ENCODE measurements around the gene SUCNR1. TPM values are rescaled to one million over a fixed set of nuclear protein-coding genes. Genes with fewer than 3 reads are reported as not detected.
"Not testable (repeated sequence)": the region's sequence is repeated elsewhere in the genome, so short reads cannot be mapped to it uniquely, and the experiment has no call there.

The SUCNR1 gene
- total RNA-seq = not detected

GRCh38 chr3:151873398-151873797, at the start of gene SUCNR1:
SUCNR1 (plus strand) TSS chr3:151873643; CDS start chr3:151879893, 6,250 bp downstream.
- no peak for DNase-seq
- peaks cover 5% of the 10 kb centered on the region for H3K27me3 Mint-ChIP-seq (ENCODE audit: low read depth)

GRCh38 chr3:151827816-151828215, 45.6 kb upstream of the SUCNR1 start:
- H3K27me3 Mint-ChIP-seq (ENCODE audit: low read depth) = peaks cover 16% of the 10 kb centered on the region
- DNase-seq = no peak
- H3K4me3 Mint-ChIP-seq = no peak overlapping the region
- H3K4me1 Mint-ChIP-seq (ENCODE audit: low read depth) = no peaks in the 10 kb centered on the region
- ATAC-seq = no peak
- no peaks in the 10 kb centered on the region for H3K36me3 Mint-ChIP-seq (ENCODE audit: insufficient read depth)
- H3K9me3 Mint-ChIP-seq = no peaks in the 10 kb centered on the region

More at GRCh38 chr3:151873398-151873797, at the start of gene SUCNR1:
- Mint-ChIP-seq H3K9me3 (no peaks in the 10 kb centered on the region), H3K4me3 (no peak within 1 kb of the TSS), H3K4me1 (ENCODE audit: low read depth) (peaks cover 10% of the 10 kb centered on the region), H3K36me3 (ENCODE audit: insufficient read depth) (no peaks in the 10 kb centered on the region)
- ATAC-seq = no peak

GRCh38 chr3:151835751-151836525, 37.5 kb upstream of the SUCNR1 start:
- Mint-ChIP-seq H3K4me1 (ENCODE audit: low read depth) (no peaks in the 10 kb centered on the region), H3K27me3 (ENCODE audit: low read depth) (peaks cover 9% of the 10 kb centered on the region), H3K9me3 (no peaks in the 10 kb centered on the region), H3K36me3 (ENCODE audit: insufficient read depth) (no peaks in the 10 kb centered on the region), H3K4me3 (no peak overlapping the region)
- ATAC-seq (no peak), DNase-seq (no peak)

- DNase-seq (no peak), ATAC-seq (no peak)
- Mint-ChIP-seq H3K36me3 (ENCODE audit: insufficient read depth) (no peaks in the 10 kb centered on the region), H3K27me3 (ENCODE audit: low read depth) (peaks cover 11% of the 10 kb centered on the region), H3K4me1 (ENCODE audit: low read depth) (no peaks in the 10 kb centered on the region), H3K4me3 (no peak overlapping the region), H3K9me3 (no peaks in the 10 kb centered on the region)
Measured at GRCh38 chr3:151837057-151837456, 36.4 kb upstream of the SUCNR1 start.

GRCh38 chr3:151838574-151839312, 34.7 kb upstream of the SUCNR1 start:
- DNase-seq = no peak
- no peaks in the 10 kb centered on the region for H3K9me3 Mint-ChIP-seq
- no peak overlapping the region for H3K4me3 Mint-ChIP-seq
- no peaks in the 10 kb centered on the region for H3K36me3 Mint-ChIP-seq (ENCODE audit: insufficient read depth)
- no peaks in the 10 kb centered on the region for H3K4me1 Mint-ChIP-seq (ENCODE audit: low read depth)
- H3K27me3 Mint-ChIP-seq (ENCODE audit: low read depth) = peaks cover 7% of the 10 kb centered on the region
- peak in 1 of 2 donors; percentile 62 for ATAC-seq

- Mint-ChIP-seq H3K4me1 (ENCODE audit: low read depth) (no peaks in the 10 kb centered on the region), H3K27me3 (ENCODE audit: low read depth) (peaks cover 7% of the 10 kb centered on the region), H3K4me3 (no peak overlapping the region), H3K36me3 (ENCODE audit: insufficient read depth) (no peaks in the 10 kb centered on the region), H3K9me3 (no peaks in the 10 kb centered on the region)
- DNase-seq (no peak), ATAC-seq (no peak)
Measured at GRCh38 chr3:151839313-151839631, 34.2 kb upstream of the SUCNR1 start.

- Mint-ChIP-seq H3K4me3 (no peak overlapping the region), H3K9me3 (no peaks in the 10 kb centered on the region), H3K4me1 (ENCODE audit: low read depth) (no peaks in the 10 kb centered on the region), H3K27me3 (ENCODE audit: low read depth) (peaks cover 7% of the 10 kb centered on the region), H3K36me3 (ENCODE audit: insufficient read depth) (no peaks in the 10 kb centered on the region)
- no peak for ATAC-seq
- no peak for DNase-seq
Measured at GRCh38 chr3:151841801-151842200, 31.6 kb upstream of the SUCNR1 start.

GRCh38 chr3:151843275-151843674, 30.2 kb upstream of the SUCNR1 start:
- H3K36me3 Mint-ChIP-seq (ENCODE audit: insufficient read depth) = no peaks in the 10 kb centered on the region
- ATAC-seq (no peak), DNase-seq (no peak)
- no peaks in the 10 kb centered on the region for H3K9me3 Mint-ChIP-seq
- H3K4me1 Mint-ChIP-seq (ENCODE audit: low read depth) = no peaks in the 10 kb centered on the region
- H3K4me3 Mint-ChIP-seq = no peak overlapping the region
- peaks cover 4% of the 10 kb centered on the region for H3K27me3 Mint-ChIP-seq (ENCODE audit: low read depth)

GRCh38 chr3:151845306-151845905, 28.0 kb upstream of the SUCNR1 start:
- peaks cover 8% of the 10 kb centered on the region for H3K27me3 Mint-ChIP-seq (ENCODE audit: low read depth)

GRCh38 chr3:151850065-151850464, 23.4 kb upstream of the SUCNR1 start:
- peaks cover 11% of the 10 kb centered on the region for H3K27me3 Mint-ChIP-seq (ENCODE audit: low read depth)
- DNase-seq; ATAC-seq; H3K4me3 Mint-ChIP-seq; H3K4me1 Mint-ChIP-seq (ENCODE audit: low read depth); H3K36me3 Mint-ChIP-seq (ENCODE audit: insufficient read depth): not testable (repeated sequence)
- peaks cover 23% of the 10 kb centered on the region for H3K9me3 Mint-ChIP-seq

More at GRCh38 chr3:151845306-151845905, 28.0 kb upstream of the SUCNR1 start:
- Mint-ChIP-seq H3K4me1 (ENCODE audit: low read depth) (no peaks in the 10 kb centered on the region), H3K36me3 (ENCODE audit: insufficient read depth) (no peaks in the 10 kb centered on the region), H3K9me3 (peaks cover 11% of the 10 kb centered on the region), H3K4me3 (no peak overlapping the region)
- ATAC-seq (no peak), DNase-seq (no peak)

- H3K4me3 Mint-ChIP-seq = no peak overlapping the region
- ATAC-seq (no peak), DNase-seq (no peak)
Measured at GRCh38 chr3:151852074-151852811, 21.2 kb upstream of the SUCNR1 start.

GRCh38 chr3:151856118-151856517, 17.3 kb upstream of the SUCNR1 start:
- no peak for DNase-seq
- no peak overlapping the region for H3K4me3 Mint-ChIP-seq
- H3K27me3 Mint-ChIP-seq (ENCODE audit: low read depth) = peaks cover 13% of the 10 kb centered on the region
- H3K36me3 Mint-ChIP-seq (ENCODE audit: insufficient read depth) = no peaks in the 10 kb centered on the region
- H3K4me1 Mint-ChIP-seq (ENCODE audit: low read depth) = no peaks in the 10 kb centered on the region
- no peak for ATAC-seq
- peaks cover 6% of the 10 kb centered on the region for H3K9me3 Mint-ChIP-seq

More at GRCh38 chr3:151852074-151852811, 21.2 kb upstream of the SUCNR1 start:
- Mint-ChIP-seq H3K9me3 (peaks cover 23% of the 10 kb centered on the region), H3K36me3 (ENCODE audit: insufficient read depth) (no peaks in the 10 kb centered on the region), H3K27me3 (ENCODE audit: low read depth) (peaks cover 20% of the 10 kb centered on the region), H3K4me1 (ENCODE audit: low read depth) (no peaks in the 10 kb centered on the region)

GRCh38 chr3:151856641-151857040, 16.8 kb upstream of the SUCNR1 start:
- no peaks in the 10 kb centered on the region for H3K36me3 Mint-ChIP-seq (ENCODE audit: insufficient read depth)

GRCh38 chr3:151859233-151859673, 14.2 kb upstream of the SUCNR1 start:
- H3K27me3 Mint-ChIP-seq (ENCODE audit: low read depth) = peaks cover 10% of the 10 kb centered on the region
- H3K4me3 Mint-ChIP-seq = no peak overlapping the region
- no peak for DNase-seq
- no peak for ATAC-seq
- H3K9me3 Mint-ChIP-seq = no peaks in the 10 kb centered on the region
- no peaks in the 10 kb centered on the region for H3K36me3 Mint-ChIP-seq (ENCODE audit: insufficient read depth)
- H3K4me1 Mint-ChIP-seq (ENCODE audit: low read depth) = no peaks in the 10 kb centered on the region

More at GRCh38 chr3:151856641-151857040, 16.8 kb upstream of the SUCNR1 start:
- Mint-ChIP-seq H3K27me3 (ENCODE audit: low read depth) (peaks cover 13% of the 10 kb centered on the region), H3K4me3 (no peak overlapping the region), H3K4me1 (ENCODE audit: low read depth) (no peaks in the 10 kb centered on the region), H3K9me3 (peaks cover 3% of the 10 kb centered on the region)
- ATAC-seq = no peak
- DNase-seq = no peak
